Lower lobe of right lung (tissue), 2 donors: ENCODE measurements around the gene BHLHE40. TPM values are rescaled to one million over a fixed set of nuclear protein-coding genes. Genes with fewer than 3 reads are reported as not detected.

Experiments
- ATAC-seq, 2 donors: fragments of 200-7000 bp; cut with Tn5 transposase; one replicate each; pipeline ENCODE4 v1.9.1; 2020 to 2022; ENCODE audit warnings: mild to moderate bottlenecking in 2 of 2, moderate library complexity in 2 of 2
- DNase-seq: peaks from one replicate; pipeline ENCODE4 v3.0.0-alpha.2; 2020
- H3K27ac ChIP-seq: fragments of 200-600 bp; one replicate; pipeline ENCODE4 v1.8.0; 2022
- H3K27me3 ChIP-seq: fragments of 200-600 bp; one replicate; pipeline ENCODE4 v1.8.0; 2022; ENCODE audit warnings: low read depth
- H3K36me3 ChIP-seq: fragments of 200-600 bp; one replicate; pipeline ENCODE4 v1.8.0; 2022; ENCODE audit warnings: mild to moderate bottlenecking
- H3K4me1 ChIP-seq: fragments of 200-600 bp; one replicate; pipeline ENCODE4 v1.8.0; 2022
- H3K4me3 ChIP-seq: fragments of 200-600 bp; one replicate; pipeline ENCODE4 v1.8.0; 2022; ENCODE audit warnings: mild to moderate bottlenecking
- H3K9me3 ChIP-seq: fragments of 200-600 bp; one replicate; pipeline ENCODE4 v1.8.0; 2022
- intact Hi-C: fragments of 100-400 bp; cut with DNase I; formaldehyde crosslinking; loops from one replicate; pipeline ENCODE4 v1.11.0; 2022
- total RNA-seq: library from RNA; stranded (reverse); fragmentation: NEBNext Ultra II Directional; extraction: Animal tissue kit (Norgen Biotek cat#: 25700); gene quantifications from one replicate; pipeline ENCODE4 v1.2.1, GENCODE V29; 2021
- TF ChIP-seq, protein P1 (sequence below): fragments of 200-600 bp; IDR thresholded peaks from one replicate; pipeline ENCODE4 v1.8.0; 2022; ENCODE audit warnings: antibody characterized with exemption, mild to moderate bottlenecking
- donor health status: DM: no; HTN: yes; CAD: no; lungs with severe emphysema.

BHLHE40 gene
- total RNA-seq, 1 donor from 2014 or later, result 84.8 TPM

DNA sequence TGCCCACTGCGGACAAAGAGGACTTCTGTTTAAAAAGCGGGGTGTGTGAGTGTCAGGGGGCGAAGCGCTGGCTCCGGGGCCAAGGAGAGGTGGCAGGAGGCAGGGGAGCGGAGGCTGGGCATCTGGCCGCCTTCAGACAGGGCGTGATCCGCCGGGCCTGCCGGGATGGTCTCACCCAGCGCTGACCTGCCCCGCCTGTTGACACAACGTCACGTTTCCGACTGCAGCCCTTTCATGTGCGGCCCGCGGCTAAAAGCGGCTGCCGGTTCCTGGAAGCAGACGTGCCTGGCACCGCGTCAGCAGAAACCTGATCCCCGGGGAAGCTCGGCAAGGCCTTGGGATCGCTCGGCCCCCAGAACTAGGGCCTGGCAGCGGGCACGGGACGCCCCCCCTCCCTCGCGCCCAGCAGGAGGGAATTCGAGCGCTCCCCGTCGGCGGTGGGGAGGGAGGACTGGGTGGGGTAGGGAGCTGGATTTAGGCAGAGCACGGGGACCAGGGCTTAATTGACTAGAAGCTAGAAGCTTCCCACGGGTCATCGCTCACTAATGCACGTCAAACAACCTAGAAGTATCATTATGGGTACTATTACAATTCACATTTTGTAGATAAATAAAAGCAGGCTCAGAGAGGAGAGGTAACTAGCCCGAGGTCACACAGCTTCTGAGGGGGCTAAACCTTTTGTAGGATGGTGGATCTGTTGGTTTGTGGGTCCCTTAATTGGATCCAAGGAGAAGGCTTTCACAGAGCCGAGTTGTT lies 7.7 kb downstream of the BHLHE40 start:
- peaks cover 71% of the 10 kb centered on the region for H3K4me1 ChIP-seq
- intact Hi-C loops, result no loop called here
- TF ChIP-seq, protein P1, sequence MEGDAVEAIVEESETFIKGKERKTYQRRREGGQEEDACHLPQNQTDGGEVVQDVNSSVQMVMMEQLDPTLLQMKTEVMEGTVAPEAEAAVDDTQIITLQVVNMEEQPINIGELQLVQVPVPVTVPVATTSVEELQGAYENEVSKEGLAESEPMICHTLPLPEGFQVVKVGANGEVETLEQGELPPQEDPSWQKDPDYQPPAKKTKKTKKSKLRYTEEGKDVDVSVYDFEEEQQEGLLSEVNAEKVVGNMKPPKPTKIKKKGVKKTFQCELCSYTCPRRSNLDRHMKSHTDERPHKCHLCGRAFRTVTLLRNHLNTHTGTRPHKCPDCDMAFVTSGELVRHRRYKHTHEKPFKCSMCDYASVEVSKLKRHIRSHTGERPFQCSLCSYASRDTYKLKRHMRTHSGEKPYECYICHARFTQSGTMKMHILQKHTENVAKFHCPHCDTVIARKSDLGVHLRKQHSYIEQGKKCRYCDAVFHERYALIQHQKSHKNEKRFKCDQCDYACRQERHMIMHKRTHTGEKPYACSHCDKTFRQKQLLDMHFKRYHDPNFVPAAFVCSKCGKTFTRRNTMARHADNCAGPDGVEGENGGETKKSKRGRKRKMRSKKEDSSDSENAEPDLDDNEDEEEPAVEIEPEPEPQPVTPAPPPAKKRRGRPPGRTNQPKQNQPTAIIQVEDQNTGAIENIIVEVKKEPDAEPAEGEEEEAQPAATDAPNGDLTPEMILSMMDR, result no peak
- H3K4me3 ChIP-seq, result peak overlapping the region; percentile 55
- peak; percentile 97 for DNase-seq
- peak; percentile 92 to 94 for ATAC-seq
- peaks cover 23% of the 10 kb centered on the region for H3K36me3 ChIP-seq
- H3K27me3 ChIP-seq, result no peaks in the 10 kb centered on the region
- H3K27ac ChIP-seq, result peak overlapping the region; percentile 99
- no peaks in the 10 kb centered on the region for H3K9me3 ChIP-seq

DNA sequence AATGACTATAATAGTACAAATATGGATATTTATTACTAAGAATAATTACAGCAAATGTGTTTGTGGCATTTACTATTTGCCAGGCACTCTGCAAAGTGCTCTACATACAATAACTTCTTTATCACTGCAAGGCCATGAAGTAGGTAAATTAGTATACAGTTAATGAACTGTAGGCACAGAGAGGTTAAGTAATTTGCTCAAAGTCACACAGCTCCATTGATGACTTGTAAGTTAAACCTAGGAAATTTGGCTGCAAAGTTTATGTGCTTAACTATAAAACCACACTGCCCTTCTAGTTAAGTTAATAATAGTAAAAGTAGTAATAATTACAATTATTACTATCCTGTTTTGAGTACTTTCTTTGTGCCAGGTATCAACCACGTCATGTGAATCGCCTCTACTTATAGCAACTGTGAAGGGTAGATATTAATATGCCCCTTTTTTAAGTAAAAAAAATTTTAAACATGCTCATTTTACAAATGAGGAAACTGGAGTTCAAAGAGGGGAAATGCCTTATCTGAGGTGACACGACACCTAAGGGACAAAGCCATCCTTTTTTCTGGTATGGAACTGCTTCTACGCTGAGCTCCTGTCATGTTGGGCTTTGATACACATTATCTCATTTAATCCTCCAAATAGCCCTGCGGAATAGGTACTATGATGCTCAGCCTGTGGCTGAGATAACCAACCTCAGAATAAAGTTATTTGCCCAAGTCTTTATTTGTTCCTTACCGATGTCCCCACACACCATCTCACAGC lies 8.5 kb downstream of the BHLHE40 start:
- Histone ChIP-seq H3K27me3 (no peaks in the 10 kb centered on the region), H3K27ac (peak overlapping the region; percentile 99), H3K9me3 (no peaks in the 10 kb centered on the region), H3K4me3 (peak overlapping the region; percentile 55), H3K36me3 (peaks cover 17% of the 10 kb centered on the region), H3K4me1 (peaks cover 64% of the 10 kb centered on the region)
- TF ChIP-seq, protein P1, result no peak
- ATAC-seq (no peak), DNase-seq (no peak)
- intact Hi-C loops, result no loop called here

DNA sequence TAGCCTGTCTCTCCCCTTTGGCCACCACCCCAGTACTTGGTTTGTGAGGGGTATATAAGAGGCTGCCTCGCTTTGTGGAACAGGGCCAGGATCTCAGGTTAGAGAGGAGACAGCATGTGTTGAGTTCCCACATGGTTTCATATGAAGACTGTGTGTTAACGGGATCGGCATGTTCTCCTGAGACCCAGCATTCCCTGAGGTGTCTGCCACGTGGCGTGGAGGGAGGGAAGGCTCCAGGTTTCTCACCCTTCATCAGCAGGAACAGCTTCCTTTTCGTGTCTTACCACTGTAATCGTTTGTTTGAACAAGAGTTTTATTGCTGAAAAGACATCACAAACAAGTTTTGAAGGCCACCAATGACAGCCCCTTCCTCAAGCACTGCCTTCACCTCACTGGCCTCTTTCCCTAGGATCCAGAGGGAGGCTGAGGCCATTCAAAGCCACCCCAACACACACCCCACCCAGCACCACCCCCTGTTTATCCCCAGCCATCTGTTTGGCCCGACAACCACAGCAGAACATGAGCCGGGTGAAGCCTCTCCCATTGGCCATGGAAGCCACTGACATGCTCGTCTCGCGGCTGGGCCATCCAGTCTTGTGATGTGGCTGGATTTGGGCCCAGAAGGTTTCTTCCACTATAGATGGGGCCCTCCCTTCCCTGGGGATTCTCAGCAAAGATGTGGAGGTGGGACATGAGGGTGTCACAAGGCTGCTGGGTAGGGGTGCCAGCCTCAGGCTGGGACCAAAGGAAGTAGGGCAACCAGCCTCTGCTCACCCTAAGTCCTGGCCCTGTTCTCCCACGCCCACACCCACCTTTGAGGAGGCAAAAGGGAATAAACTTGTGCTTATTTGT lies 10.0 kb downstream of the BHLHE40 start:
- DNase-seq (no peak), ATAC-seq (no peak)
- H3K4me1 ChIP-seq, result peaks cover 50% of the 10 kb centered on the region
- intact Hi-C loops, result no loop called here
- H3K9me3 ChIP-seq, result no peaks in the 10 kb centered on the region
- peak overlapping the region; percentile 18 for H3K27ac ChIP-seq
- TF ChIP-seq, protein P1, result no peak
- H3K27me3 ChIP-seq, result no peaks in the 10 kb centered on the region
- H3K4me3 ChIP-seq, result no peak overlapping the region
- peaks cover 4% of the 10 kb centered on the region for H3K36me3 ChIP-seq

DNA sequence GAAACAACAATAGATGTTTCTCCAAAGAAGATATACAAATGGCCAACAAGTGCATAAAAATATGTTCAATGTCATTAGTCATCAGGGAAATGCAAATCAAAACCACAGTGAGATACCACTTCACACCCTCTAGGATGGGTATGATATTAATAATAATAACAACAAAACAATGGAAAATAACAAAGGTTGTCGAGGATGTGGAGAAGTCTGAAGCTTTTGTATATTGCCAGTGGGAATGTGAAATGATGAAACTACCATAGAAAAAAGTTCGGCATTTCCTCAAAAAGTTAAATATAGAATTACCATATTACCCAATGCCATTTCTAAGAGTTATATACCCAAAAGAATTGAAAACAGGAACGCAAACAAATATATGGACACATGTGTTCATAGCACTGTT lies 10.8 kb downstream of the BHLHE40 start:
- no peak for ATAC-seq
- TF ChIP-seq, protein P1, result no peak
- Histone ChIP-seq H3K27ac (no peak overlapping the region), H3K4me1 (peaks cover 41% of the 10 kb centered on the region), H3K9me3 (no peaks in the 10 kb centered on the region), H3K27me3 (no peaks in the 10 kb centered on the region), H3K36me3 (peaks cover 3% of the 10 kb centered on the region), H3K4me3 (no peak overlapping the region)
- intact Hi-C loops, result no loop called here
- no peak for DNase-seq

DNA sequence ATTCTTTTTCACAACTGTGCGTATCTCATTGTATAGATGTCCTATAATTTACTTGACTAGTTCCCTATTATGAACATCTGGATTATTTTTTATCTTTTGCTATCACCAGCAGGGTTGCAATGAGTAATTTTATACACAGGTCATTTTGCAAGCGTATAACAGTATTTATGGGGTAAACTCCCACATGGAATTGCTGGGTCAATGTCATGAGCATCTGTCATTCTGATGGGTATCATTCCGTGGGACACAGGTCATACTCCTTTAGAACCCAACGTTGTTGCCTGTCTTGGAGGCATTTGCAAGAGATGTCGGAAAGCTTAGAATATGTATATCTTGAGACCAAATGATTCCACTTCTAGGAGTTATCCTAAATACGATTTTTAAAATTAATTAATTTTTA lies 12.9 kb downstream of the BHLHE40 start:
- no peak for ATAC-seq
- peaks cover 23% of the 10 kb centered on the region for H3K4me1 ChIP-seq
- H3K4me3 ChIP-seq, result no peak overlapping the region
- H3K27ac ChIP-seq, result no peak overlapping the region
- H3K27me3 ChIP-seq, result no peaks in the 10 kb centered on the region
- H3K9me3 ChIP-seq, result no peaks in the 10 kb centered on the region
- no peaks in the 10 kb centered on the region for H3K36me3 ChIP-seq
- TF ChIP-seq, protein P1, result no peak
- no peak for DNase-seq
- intact Hi-C loops, result no loop called here
